GM23338 (cell line): ENCODE data around the gene RNLS. TPM values are rescaled to one million over a fixed set of nuclear protein-coding genes. Genes with fewer than 3 reads are reported as not detected.

Experiments used
- ATAC-seq: fragments of 200-7000 bp; cut with Tn5 transposase; 3 replicates; pipeline ENCODE4 v1.9.1; 2020
- DNase-seq: peaks from one replicate; pipeline ENCODE4 v3.0.0-alpha.2; 2015; ENCODE audit warnings: low spot score
- H2AFZ ChIP-seq: fragments of 200-600 bp; sonication (generic); 2 replicates; pipeline ENCODE4 v1.8.0; 2016; ENCODE audit warnings: antibody characterized with exemption, mild to moderate bottlenecking, moderate library complexity
- H3F3A ChIP-seq: fragments of 200-600 bp; sonication (generic); replicated peaks from 2 replicates; pipeline ENCODE4 v1.8.0; 2017; ENCODE audit warnings: antibody characterized with exemption, mixed run types, low read depth
- H3K27ac ChIP-seq: fragments of 200-600 bp; sonication (generic); 2 replicates; pipeline ENCODE4 v1.6.1; 2016; ENCODE audit warnings: low read depth
- H3K27me3 ChIP-seq: fragments of 200-600 bp; sonication (generic); 2 replicates; pipeline ENCODE4 v1.8.0; 2016; ENCODE audit warnings: mild to moderate bottlenecking, mixed run types, moderate library complexity; ENCODE audit not compliant: insufficient read depth
- H3K36me3 ChIP-seq: fragments of 200-600 bp; sonication (generic); 2 replicates; pipeline ENCODE4 v1.8.0; 2016; ENCODE audit warnings: mild to moderate bottlenecking; ENCODE audit not compliant: insufficient read depth
- H3K4me1 ChIP-seq: fragments of 200-600 bp; sonication (generic); 2 replicates; pipeline ENCODE4 v1.8.0; 2016; ENCODE audit warnings: mild to moderate bottlenecking, moderate library complexity; ENCODE audit not compliant: insufficient read depth
- H3K4me2 ChIP-seq: fragments of 200-600 bp; sonication (generic); 2 replicates; pipeline ENCODE4 v1.7.1; 2017; ENCODE audit warnings: mixed run types
- H3K4me3 ChIP-seq: fragments of 200-600 bp; sonication (generic); 2 replicates; pipeline ENCODE4 v1.6.1; 2016; ENCODE audit warnings: mixed run types
- H3K79me2 ChIP-seq: fragments of 200-600 bp; sonication (generic); replicated peaks from 2 replicates; pipeline ENCODE4 v1.8.0; 2017; ENCODE audit warnings: mild to moderate bottlenecking; ENCODE audit not compliant: insufficient read depth
- H3K9me2 ChIP-seq: fragments of 200-600 bp; sonication (generic); 2 replicates; pipeline ENCODE4 v1.8.0; 2017; ENCODE audit not compliant: insufficient read depth
- H4K20me1 ChIP-seq: fragments of 200-600 bp; sonication (generic); replicated peaks from 2 replicates; pipeline ENCODE4 v1.8.0; 2017; ENCODE audit warnings: mild to moderate bottlenecking; ENCODE audit not compliant: insufficient read depth
- H3K27ac Mint-ChIP-seq: 2 replicates; pipeline ENCODE4 v1.8.0; 2020; ENCODE audit warnings: inconsistent platforms, mild to moderate bottlenecking, moderate library complexity, mixed read lengths
- H3K27me3 Mint-ChIP-seq: 3 replicates; pipeline ENCODE4 v1.8.0; 2022; ENCODE audit warnings: low read depth, mild to moderate bottlenecking, moderate library complexity, mixed read lengths, inconsistent platforms; ENCODE audit not compliant: insufficient read depth, poor library complexity
- H3K36me3 Mint-ChIP-seq: 3 replicates; pipeline ENCODE4 v1.8.0; 2021; ENCODE audit warnings: low read depth, mild to moderate bottlenecking, inconsistent platforms, moderate library complexity, mixed read lengths
- H3K4me1 Mint-ChIP-seq: 3 replicates; pipeline ENCODE4 v1.8.0; 2020; ENCODE audit warnings: mild to moderate bottlenecking, inconsistent platforms, mixed read lengths
- H3K4me3 Mint-ChIP-seq: 3 replicates; pipeline ENCODE4 v1.8.0; 2021; ENCODE audit warnings: moderate library complexity, mild to moderate bottlenecking, inconsistent platforms, mixed read lengths
- H3K9me3 Mint-ChIP-seq: 3 replicates; pipeline ENCODE4 v1.8.0; 2020; ENCODE audit warnings: moderate library complexity, mild to moderate bottlenecking, inconsistent platforms, mixed read lengths
- CREB1 ChIP-seq: fragments of 250-450 bp; sonication (Bioruptor Pico); IDR thresholded peaks from 2 replicates; pipeline ENCODE4 v1.5.0; 2020; ENCODE audit warnings: low read depth, mild to moderate bottlenecking, moderate library complexity
- ETS1 ChIP-seq: IDR thresholded peaks from 2 replicates; pipeline ENCODE4 v1.6.1; 2016; ENCODE audit warnings: antibody characterized with exemption
- EZH2 ChIP-seq: fragments of 200-600 bp; sonication (generic); IDR thresholded peaks from one replicate; pipeline ENCODE4 v1.8.0; 2017; ENCODE audit warnings: antibody characterized with exemption, mild to moderate bottlenecking, low read depth; ENCODE audit not compliant: unreplicated experiment
- NANOG ChIP-seq: IDR thresholded peaks from 2 replicates; pipeline ENCODE4 v1.6.1; 2016; ENCODE audit warnings: antibody characterized with exemption, borderline replicate concordance
- POLR2AphosphoS5 ChIP-seq: IDR thresholded peaks from 2 replicates; pipeline ENCODE4 v1.6.1; 2016; ENCODE audit warnings: antibody characterized with exemption, low read depth
- REST ChIP-seq: IDR thresholded peaks from one replicate; pipeline ENCODE4 v1.6.1; 2018; ENCODE audit warnings: antibody characterized with exemption; ENCODE audit not compliant: unreplicated experiment
- STAT1 ChIP-seq: IDR thresholded peaks from one replicate; pipeline ENCODE4 v1.6.1; 2016; ENCODE audit warnings: antibody characterized with exemption; ENCODE audit not compliant: unreplicated experiment
- ZNF114 ChIP-seq: fragments of 250-450 bp; sonication (Bioruptor Pico); IDR thresholded peaks from 2 replicates; pipeline ENCODE4 v1.5.0; 2020; ENCODE audit warnings: mild to moderate bottlenecking, moderate library complexity
- ZNF331 ChIP-seq: fragments of 250-450 bp; sonication (Bioruptor Pico); IDR thresholded peaks from 2 replicates; pipeline ENCODE4 v1.5.0; 2020; ENCODE audit warnings: low read depth, mild to moderate bottlenecking, moderate library complexity
- ZNF462 ChIP-seq: fragments of 250-450 bp; sonication (Bioruptor Pico); IDR thresholded peaks from 2 replicates; pipeline ENCODE4 v1.5.0; 2020; ENCODE audit warnings: mild to moderate bottlenecking, moderate library complexity
- polyA plus RNA-seq: library from polyadenylated mRNA; unstranded; fragments of >200 nt; fragmentation: Nextera tagmentation; extraction: Ambion mirVana; gene quantifications from 2 replicates; pipeline ENCODE4 v1.2.1, GENCODE V29; 2016
- total RNA-seq: library from RNA; depleted of rRNA; stranded (reverse); fragments of >200 nt; shearing (Covaris generic); gene quantifications from 2 replicates; pipeline ENCODE4 v1.2.3, GENCODE V29; 2014

Gene RNLS
- total and polyA plus RNA-seq, 2 experiments from 2014 or later: 8.8 to 15.2 TPM

GRCh38 chr10:88322324-88323063 is 260.6 kb downstream of the RNLS start:
- Histone ChIP-seq H3F3A (no peaks in the 10 kb centered on the region), H3K4me2 (no peak overlapping the region), H3K79me2 (no peaks in the 10 kb centered on the region), H3K4me3 (no peak overlapping the region), H3K36me3 (peaks cover 9% of the 10 kb centered on the region; the same call in 1 of the 2 replicates), H3K4me1 (no peaks in the 10 kb centered on the region), H3K9me2 (no peaks in the 10 kb centered on the region), H2AFZ (no peak overlapping the region), H3K27ac (no peak overlapping the region), H3K27me3 (no peaks in the 10 kb centered on the region), H4K20me1 (no peaks in the 10 kb centered on the region)
- H3K27me3 Mint-ChIP-seq: peaks cover 2% of the 10 kb centered on the region
- H3K36me3 Mint-ChIP-seq: peaks cover 18% of the 10 kb centered on the region; the same call in 2 of the 3 replicates
- TF ChIP-seq ZNF462 (CRISPR knock-in tag) (no peak), ZNF331 (no peak), STAT1 (no peak)
- no peaks in the 10 kb centered on the region for H3K4me1 Mint-ChIP-seq
- no peak overlapping the region for H3K27ac Mint-ChIP-seq
- no peak overlapping the region for H3K4me3 Mint-ChIP-seq
- peaks cover 29% of the 10 kb centered on the region for H3K9me3 Mint-ChIP-seq
- DNase-seq: no peak
- ATAC-seq: no peak

GRCh38 chr10:88319960-88320517 is 263.1 kb downstream of the RNLS start:
- H3K27me3 ChIP-seq: no peaks in the 10 kb centered on the region
- H3K4me3 Mint-ChIP-seq: no peak overlapping the region
- H3F3A ChIP-seq: no peaks in the 10 kb centered on the region
- H3K36me3 Mint-ChIP-seq: peaks cover 18% of the 10 kb centered on the region; the same call in 2 of the 3 replicates
- no peaks in the 10 kb centered on the region for H3K79me2 ChIP-seq
- H3K4me1 Mint-ChIP-seq: peaks cover 2% of the 10 kb centered on the region; the same call in 1 of the 3 replicates
- H2AFZ ChIP-seq: no peak overlapping the region
- peaks cover 9% of the 10 kb centered on the region; the same call in 1 of the 2 replicates for H3K36me3 ChIP-seq
- ATAC-seq: no peak
- H3K4me2 ChIP-seq: no peak overlapping the region
- no peak overlapping the region for H3K27ac ChIP-seq
- no peaks in the 10 kb centered on the region for H3K9me2 ChIP-seq
- no peak for DNase-seq
- H4K20me1 ChIP-seq: no peaks in the 10 kb centered on the region
- H3K9me3 Mint-ChIP-seq: peaks cover 29% of the 10 kb centered on the region
- H3K4me3 ChIP-seq: no peak overlapping the region
- no peaks in the 10 kb centered on the region for H3K4me1 ChIP-seq
- H3K27me3 Mint-ChIP-seq: peaks cover 2% of the 10 kb centered on the region
- no peak overlapping the region for H3K27ac Mint-ChIP-seq
- TF ChIP-seq REST (no peak), POLR2AphosphoS5 (no peak), NANOG (no peak), ZNF114 (no peak), ETS1 (no peak), EZH2 (no peak), CREB1 (no peak), STAT1 (no peak)
